ENCODE data around the gene CPVL.

The CPVL gene

DNA sequence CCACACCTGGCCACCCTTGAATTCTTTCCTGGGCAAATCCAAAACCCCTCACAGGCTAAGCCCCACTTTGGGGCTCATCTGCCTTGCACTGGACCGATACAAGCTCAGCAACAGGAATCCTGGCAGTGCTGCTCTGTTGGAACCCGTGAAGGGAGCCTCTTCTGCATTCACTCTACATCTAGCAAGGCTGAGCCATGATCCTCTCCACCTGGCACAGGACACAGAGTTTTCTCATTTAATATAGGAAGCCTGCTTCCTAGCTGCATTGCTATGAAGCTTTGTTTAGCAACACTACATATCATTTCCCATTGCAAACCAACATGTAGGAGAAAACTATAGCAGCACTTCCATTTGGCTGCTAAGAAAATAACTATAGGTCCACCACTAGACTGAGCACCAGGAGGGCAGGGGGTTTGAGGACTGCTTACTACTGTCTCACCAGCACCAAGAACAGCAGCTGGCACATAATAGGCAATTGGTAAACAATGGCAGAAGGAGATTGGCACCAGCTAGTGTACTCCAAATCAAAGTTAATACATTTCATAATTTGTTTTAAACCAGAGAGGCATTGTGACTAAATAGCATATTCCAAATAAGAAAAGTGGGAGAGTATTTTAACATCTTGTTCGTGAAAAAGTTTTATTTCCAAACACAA is 56.1 kb downstream of the CPVL start:
- no peak for DNase-seq

DNA sequence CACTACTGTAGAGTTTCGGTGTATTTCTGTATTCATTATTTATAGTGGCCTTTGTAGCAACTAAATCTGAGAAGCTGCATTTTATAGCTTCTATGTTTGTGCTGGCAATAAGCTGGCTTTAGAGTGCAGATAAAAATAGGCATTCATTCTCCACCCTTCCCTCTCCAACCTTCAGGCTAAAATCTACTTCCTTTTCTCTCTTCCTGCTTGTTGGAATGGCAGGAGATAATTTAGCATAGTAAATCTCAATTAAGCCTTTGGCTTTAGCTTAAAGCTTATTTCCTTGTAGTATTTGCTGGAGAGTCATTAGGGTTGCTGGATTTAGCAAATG is 58.5 kb downstream of the CPVL start:
- no peak for DNase-seq

DNA sequence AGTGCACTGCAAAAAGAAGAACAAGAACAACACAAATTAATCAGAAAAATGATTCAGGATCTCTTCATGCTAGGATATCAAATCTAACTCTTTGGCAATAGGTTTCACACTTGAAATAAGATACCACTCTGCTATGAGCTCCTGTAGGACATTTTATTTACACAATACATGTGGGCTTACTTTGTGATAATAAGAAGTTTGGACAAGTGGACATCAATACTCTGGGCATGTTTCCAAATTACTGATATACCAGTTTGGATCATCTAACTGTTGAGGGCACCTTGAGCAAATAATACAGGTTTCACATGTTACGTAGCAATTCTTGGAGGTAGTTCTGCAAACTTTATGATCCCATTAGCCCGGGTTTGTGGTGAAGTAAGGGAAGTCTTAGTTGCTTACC is 59.8 kb downstream of the CPVL start:
- DNase-seq = no peak

DNA sequence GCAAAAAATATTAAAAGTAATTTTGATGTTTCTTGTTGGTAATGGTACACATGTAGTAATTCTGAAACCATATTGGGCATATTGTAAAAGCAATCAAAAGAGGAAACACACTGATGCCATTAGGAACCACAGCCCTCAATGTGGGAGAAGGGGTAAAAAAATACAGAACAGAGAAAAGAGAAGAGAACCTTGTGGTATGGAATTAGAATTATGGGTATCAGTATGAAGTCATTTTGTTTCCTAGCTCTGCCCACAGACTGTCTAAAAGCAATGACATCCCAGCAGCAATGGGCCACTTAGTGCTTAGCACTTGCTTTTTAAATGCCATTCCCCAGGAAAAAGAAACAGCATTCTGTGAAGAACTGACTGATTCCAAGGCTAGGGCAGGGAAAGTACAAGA is 61.5 kb downstream of the CPVL start:
- no peak for DNase-seq

DNA sequence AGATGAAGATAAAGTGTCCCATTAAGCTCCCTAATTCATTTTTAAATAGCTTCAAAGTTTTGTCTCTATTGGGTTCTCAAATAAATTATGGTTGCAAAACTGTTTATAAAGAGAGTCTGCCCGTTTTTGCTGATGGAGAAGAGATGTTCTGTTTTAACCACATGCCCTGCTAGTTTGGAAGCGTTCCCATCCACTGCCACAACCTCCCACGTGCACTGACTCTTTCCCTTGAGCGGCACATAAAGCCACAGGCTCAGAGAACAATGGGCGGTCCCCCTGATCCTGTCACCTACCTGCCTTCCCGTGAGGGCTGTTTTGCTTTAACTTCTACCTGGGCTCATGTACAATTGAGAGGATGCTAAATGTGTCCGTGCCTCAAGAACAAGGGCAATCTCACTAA is 65.5 kb downstream of the CPVL start:
- no peak for DNase-seq

DNA sequence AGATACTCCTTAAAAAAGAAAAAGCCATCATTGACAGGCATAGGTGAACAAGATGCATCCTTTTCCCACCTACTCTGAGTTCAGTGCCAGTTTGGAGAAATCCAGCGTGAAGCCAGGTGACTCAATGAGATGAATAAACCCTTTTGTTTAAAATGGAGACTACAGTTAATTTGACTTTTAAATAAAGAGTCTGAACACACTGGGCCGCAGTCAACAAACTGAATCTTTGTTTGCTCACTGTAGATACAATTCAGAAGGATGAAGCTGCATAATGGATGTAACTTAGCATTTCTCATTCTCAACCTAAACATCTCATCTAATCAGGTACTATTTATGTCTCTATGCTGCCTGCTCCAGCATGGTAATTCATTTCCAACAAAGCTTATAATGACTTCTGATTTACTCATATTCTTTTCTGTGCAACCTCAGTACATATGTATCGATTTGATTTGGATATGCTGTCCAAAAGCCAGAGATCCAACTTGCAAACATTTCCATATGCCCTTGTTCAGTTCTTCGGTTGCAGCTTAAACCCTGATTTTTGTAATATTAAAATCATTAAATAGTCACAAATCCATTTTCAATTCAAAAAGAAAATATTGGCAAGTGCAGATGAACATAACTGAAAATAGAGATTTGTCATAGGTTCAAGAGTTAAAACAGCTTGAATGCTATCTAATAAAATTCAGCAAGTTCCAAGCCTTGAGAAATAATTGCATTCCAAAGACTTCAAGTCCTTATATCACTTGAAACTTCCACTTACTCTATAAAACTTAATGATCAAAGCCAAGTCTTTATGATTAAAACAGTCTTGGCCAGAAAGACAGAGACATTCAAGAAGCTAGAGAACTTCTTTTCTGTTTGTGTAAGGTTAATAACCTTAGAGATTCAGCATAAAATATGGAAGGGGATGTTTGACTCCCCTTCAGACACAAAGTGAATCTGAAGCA is 67.8 kb downstream of the CPVL start:
- DNase-seq = peak; percentile 99

DNA sequence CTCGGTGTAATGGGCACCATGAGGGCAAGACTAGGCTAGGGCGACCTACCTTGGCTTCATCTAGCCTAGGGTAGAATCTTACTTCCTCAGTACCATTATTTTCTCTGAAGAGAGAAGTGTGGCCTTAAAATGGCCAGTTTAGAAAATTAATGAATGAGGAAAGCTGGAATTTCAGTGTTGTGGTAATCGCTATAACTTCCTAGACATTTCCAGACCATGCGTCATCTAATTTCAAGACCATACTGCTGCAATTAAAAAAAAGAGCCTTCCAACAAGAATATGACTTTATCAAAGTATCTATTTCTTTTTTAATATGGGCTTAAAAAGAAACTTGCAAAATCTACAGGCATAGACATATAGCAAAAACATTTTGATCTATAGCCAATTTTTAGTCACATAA is 68.5 kb downstream of the CPVL start:
- no peak for DNase-seq

DNA sequence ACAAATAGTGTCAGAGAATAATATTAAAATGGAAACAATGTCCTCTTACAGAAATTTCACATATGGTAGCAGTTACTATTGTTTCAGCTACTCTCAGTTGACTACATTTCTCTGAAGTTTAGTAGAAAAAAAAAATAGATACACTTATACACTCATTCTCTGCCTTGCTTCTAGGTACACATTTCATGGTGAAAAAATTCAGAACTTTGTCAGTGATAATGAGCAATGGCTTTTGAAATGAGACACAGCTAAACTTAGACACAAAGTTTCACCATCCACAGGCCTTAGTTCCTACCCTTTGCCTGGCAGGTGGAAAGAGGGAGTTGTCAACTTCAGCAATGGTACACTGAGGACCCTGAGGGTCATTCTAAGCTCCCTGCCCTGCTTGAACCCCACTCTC is 69.2 kb downstream of the CPVL start:
- DNase-seq = no peak

DNA sequence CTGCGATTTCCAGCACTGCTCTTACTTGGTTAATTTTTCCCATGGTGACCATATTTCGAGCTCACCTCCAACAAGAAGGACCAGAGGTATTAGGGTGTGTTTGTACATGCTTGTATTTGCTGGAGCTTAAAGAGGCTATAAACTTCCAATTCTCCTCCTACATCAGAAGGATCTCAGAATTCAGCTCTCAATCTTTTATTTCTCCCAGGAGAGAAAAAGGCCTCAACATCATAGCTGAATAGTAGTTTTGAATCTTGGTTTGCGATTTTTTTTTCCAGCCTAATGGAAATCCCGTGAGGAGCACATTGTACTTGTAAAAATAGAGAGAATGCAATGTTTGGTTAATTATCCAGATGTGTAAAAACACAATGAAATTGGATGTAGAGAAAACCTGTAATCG is 69.7 kb downstream of the CPVL start:
- DNase-seq = no peak

DNA sequence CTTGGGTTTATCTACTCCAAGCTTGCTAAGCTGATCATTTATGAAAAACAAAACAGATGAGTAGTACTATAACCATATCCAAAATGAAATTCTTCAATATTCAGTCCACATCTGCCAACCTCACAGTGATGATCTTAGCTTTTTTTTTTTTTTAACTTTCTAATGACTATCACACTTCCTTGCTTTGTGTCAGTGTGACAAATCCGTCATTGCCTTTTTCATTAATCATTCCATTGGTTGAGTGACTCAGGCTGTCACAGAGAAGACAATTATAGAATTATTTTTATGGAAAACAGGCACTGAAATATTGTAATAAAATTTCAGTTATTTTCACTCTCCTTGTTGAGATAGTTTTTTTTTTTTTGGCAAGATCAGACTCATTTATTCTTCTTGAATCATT is 70.7 kb downstream of the CPVL start:
- DNase-seq = no peak

DNA sequence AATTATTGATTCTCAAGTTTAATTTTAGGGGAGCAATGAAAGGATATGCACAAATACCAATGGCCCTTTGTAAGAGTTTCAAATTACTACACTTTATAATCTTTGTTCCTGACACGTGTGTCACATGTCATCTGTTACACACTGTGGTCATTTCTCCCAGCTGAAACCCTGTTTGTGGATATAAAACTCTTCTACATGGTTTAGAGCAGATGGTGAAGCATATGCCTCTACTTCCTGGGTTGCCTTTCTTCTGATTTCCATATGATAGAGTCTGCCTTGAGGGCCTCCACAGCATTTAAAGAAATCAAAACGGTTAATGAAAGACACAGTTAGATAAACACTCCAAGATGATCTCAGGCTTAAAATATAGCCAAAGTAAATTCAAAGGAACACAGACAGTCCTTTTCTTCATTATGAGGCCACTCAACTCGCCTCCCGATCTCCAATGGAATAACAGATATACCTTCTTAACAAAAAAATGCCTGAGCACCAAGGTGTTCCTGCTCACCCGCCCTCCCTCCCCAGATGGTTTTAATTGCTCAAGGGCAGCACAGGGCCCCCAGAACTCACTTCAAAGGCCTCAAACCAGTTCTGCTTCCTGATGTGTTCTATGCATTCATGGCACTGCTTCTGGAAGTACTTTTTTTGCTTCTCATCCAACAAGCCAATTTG is 75.0 kb downstream of the CPVL start:
- no peak for DNase-seq

DNA sequence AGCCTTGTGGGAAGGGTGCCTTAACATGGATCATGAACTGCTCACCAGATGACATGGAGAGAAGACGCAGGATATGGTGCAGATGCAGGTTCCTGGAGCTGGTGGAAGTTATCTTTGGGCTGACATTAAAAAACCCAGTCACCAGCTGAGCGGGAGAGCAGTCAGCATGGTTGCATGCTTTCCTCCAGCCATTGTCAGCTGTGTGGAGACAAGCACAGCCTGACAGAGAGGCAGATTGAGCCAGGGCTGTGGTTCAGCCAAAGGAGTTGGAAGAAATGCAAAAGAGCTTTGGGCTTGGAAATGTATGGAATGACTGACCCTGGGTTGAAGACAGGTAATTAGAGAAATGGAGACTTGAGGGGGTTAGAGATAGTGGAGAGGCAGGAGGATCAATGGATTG is 79.7 kb downstream of the CPVL start:
- no peak for DNase-seq

DNA sequence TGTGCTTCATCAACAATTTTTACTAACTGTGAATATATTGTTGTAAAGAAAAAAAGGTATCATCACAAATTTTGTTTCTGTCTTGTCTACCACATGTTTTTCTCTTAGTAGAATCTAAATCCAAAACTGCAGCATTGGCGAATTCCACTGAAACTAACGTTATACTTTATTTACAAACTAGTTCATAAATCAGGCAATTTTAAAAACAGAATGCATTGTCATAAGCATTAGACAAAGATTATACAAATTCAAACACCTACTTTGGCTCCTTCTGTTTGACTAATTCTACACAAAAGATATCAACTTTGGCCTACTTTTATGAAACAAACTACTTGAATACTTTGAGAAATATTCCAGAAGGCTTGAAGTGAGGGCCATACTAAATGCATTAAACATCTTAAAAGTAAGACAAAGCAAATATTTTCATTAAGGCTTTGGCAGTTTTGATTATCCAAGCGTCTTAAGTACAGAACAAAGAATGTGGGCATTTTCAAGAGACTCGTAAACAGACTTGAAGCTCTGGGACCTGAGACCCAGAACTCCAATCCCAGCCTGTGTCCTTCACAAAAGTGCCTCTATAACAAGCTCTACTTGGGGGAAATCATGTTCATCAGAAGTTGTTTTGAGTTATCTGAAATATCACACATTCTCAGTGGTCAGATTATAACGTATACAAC is 81.0 kb downstream of the CPVL start:
- DNase-seq = no peak

DNA sequence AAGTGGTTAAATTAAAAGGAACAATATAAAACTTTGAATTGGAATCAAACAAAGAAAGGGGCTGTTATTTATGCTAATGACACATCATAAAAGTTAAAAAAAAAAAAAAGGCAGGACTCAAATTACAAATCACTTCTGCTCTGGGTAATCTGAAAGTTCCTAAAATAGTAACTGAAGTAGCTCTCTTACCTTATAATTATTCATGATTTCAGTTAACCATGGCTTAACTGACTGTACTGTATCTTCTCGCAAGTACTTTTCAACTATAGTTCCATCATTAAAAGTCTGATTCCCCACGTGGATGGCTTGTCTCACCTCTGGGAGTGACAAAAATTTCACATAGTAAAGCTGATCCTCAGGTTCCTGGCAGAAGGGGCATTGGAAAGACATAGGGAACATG is 82.5 kb downstream of the CPVL start:
- DNase-seq = no peak

DNA sequence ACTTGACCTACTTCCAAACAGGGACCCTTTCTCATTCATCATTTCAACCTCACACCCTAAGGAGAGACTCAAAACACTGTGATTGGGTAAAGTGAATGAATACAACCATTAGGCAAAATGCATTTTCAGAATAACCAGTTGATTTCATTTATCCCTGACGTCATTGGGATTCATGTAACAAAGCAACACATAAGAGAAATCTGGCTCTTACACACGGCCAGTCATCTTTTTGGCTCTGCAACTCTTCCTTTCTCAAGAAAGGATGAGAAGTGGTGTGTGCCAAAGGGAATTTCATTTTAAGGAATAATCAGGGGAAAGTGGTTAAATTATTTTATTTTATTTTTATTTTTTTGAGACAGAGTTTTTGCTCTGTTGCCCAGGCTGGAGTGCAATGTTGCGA is 83.1 kb downstream of the CPVL start:
- no peak for DNase-seq

DNA sequence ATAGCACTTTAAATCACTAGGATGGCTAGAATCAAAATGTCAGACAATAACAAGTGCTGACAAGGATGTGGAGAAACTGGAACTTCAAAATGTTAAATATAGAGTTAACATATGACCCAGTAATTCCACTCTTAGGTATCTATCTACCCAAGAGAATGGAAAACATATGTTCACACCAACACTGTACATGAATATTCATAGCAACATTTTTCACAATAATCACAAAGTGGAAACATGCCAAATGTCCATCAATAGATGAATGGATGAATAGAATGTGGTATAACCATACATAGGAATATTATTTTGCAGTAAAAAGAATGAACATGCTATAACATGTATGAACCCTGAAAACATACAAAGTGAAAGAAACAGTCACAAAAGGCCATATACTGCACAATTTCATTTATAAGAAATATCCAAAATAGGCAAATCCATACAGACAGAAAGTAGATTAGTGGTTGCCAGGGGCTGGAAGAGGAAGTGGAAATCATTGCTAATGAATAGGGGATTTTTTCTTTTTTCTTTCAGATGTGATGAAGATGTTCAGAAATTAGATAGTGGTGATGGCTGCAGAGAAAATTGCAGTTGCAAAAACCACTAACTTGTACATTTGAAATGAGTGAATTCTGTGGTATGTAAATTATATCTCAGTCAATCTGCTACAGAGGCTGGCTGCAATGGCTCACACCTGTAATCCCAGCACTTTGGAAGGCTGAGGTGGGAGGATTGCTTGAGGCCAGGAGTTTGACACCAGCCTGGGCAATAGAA is 93.0 kb downstream of the CPVL start:
- DNase-seq = no peak

DNA sequence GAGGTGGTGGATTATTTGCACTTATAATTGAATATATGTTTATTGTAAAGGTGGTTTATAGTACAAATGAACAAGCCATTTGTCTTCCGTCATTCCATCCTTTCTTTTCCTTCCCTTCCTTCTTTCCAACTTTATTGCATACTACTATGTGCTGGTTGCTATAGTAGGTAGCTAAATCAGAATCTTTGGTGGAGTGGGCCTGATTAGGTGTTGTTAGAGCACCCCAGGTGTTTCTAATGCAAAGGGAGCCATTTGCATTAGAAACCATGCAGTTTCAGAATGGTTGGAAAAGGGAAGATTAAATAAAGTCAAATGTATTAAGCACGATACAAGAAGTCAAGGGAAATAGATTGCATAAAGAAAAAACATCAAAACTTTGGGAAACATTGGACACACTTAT is 99.4 kb downstream of the CPVL start:
- DNase-seq = no peak

DNA sequence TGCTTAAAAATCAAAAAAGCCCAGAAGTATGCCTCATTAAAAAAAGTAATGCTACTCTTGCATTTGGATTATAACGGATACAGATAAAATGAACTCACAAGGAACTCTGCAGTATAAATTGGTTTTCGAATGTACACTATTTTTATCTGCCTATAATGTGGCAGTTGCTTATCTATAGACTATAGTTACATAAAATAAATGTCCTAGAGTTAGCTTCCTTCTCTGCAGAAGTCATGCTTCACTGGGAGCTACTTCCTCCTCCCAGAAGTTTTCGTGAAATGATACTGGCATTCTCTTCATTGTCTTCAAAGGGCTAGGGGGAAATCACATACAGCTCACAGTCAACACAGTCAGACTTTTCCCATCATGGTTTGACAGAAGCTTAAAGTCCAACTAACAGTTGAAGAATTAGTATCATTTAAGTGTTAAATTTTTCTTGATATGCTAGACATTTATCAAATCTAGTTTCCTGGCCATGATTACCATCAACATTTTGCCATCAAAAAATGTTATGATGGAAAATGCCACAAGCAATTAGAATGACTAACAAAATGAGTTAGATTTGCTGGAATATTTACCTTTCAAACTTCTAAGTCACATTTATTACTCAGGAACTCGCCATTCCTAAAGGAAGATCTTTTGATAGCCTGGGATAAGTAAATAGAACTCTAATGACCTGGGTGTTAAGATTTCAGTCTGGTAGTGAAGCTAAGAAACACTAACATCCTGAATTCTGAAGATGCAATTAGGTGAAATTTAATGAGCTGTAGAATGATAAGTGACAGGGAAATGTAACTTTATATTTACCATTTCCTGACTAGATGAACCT is 100.9 kb downstream of the CPVL start:
- no peak for DNase-seq

DNA sequence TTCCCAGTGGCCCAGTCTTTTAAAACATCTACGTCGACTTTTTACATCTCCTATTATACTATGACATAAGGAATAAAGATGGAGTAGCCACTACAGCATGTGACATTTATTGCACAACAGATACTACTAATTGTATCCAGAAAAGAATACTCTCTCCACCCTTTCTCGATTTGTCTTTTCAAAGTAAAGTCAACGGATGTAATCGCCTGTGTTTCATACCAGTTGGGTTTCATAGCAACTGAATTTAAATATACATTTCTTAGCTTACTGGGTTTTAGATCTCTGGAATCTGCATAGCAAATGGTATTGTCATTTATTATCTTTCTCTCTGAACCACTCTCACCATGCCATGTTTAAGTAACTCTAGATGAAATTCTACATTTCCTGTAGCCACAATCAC is 101.8 kb downstream of the CPVL start:
- DNase-seq = peak; percentile 40

DNA sequence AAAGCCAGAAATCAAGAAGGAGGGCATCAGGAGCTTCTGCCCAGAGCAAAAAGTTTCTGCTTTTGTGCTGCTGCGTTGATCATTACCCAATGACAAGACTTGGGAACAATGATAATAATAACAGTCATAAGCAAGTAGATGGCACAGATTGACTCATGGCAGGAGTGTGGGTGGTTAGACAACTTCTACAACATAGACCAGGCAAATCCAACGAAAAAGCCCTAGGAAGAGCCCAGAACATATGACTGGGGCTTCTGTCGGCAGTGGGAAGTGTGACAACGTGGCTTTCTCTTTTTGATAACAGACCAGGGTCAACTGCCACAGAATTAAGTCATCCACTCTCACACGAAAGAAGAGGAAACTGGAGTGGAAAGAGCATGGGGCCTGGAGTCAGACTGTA is 102.8 kb downstream of the CPVL start:
- no peak for DNase-seq

DNA sequence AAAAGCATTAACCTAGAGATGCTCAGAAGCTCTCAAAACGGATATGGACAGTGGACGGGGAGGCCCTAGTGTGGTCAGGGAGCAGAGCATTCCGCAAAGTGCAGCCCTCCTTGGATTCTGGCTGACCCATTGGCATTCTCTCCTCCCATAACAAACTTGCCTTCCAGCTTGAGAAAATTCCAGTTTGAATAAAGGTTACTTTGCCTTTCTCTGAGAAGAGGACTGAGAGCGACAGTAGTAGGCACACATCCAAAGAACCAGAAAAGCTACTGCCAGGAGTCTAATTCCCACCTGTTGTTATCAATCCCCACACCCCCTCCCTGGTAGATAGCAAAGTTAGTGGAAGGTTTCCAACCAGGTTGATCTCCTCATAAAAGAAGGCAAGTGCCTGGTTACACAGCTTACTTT is 103.5 kb downstream of the CPVL start:
- no peak for DNase-seq

DNA sequence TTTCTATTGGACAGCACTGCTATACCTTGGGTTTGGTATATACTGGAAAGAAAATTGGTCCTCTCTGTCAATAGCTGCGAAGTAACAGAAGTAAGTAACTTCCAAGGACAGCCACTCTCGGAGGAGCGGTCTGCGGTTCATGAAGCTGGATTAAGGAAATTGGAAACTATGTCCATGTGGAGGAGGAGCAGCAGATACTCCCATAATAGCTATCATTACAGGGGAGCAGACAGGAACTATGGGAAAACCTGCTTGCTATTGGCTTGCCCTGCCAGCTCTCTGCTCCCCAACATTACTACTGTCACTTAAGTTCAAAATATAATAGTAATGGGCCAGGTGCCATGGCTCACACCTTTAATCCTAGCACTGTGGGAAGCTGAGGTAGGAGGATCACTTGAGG is 104.3 kb downstream of the CPVL start:
- DNase-seq = no peak

Measured in NCI-H526 treated with DMSO at 0.1 percent for 48 hours (cell line).